GM18499 (cell line): ENCODE measurements around the gene PILRA.
A peak's percentile ranks its signal among the peaks of the same experiment; 100 is the strongest.
"Not testable (repeated sequence)": the region's sequence is repeated elsewhere in the genome, so short reads cannot be mapped to it uniquely, and the experiment has no call there.

Source experiments
- ATAC-seq: cut with Tn5 transposase; IDR thresholded peaks from one replicate; pipeline ENCODE4 v1.9.1; 2021; ENCODE audit warnings: moderate number of reproducible peaks; ENCODE audit not compliant: insufficient read depth, unreplicated experiment

The PILRA gene

GRCh38 chr7:100357131-100357561 lies 16.1 kb upstream of the PILRA start:
- no peak for ATAC-seq

- no peak for ATAC-seq
Observed at GRCh38 chr7:100358027-100358856, 15.0 kb upstream of the PILRA start, which contains the start of gene PILRB. Gene PILRB (plus strand): TSS chr7:100358117. CDS start chr7:100358303, 186 bp downstream.

- no peak for ATAC-seq
Observed at GRCh38 chr7:100358857-100359212, 14.5 kb upstream of the PILRA start.

GRCh38 chr7:100360135-100360854 lies 13.0 kb upstream of the PILRA start:
- ATAC-seq: no peak

GRCh38 chr7:100363098-100363497 lies 10.2 kb upstream of the PILRA start:
- ATAC-seq: no peak

GRCh38 chr7:100363797-100364196 lies 9.5 kb upstream of the PILRA start:
- ATAC-seq: not testable (repeated sequence)

GRCh38 chr7:100364480-100364879 lies 8.8 kb upstream of the PILRA start:
- ATAC-seq: no peak

- ATAC-seq: not testable (repeated sequence)
Observed at GRCh38 chr7:100365998-100366367, 7.3 kb upstream of the PILRA start.

GRCh38 chr7:100366411-100367250 lies 6.7 kb upstream of the PILRA start:
- ATAC-seq: no peak

GRCh38 chr7:100367251-100367620 lies 6.1 kb upstream of the PILRA start:
- no peak for ATAC-seq

- no peak for ATAC-seq
Observed at GRCh38 chr7:100367676-100368613, 5.3 kb upstream of the PILRA start.

GRCh38 chr7:100369105-100369504 lies 4.2 kb upstream of the PILRA start:
- peak; percentile 37 for ATAC-seq

- ATAC-seq: no peak
Observed at GRCh38 chr7:100370303-100370702, 3.0 kb upstream of the PILRA start.

GRCh38 chr7:100370746-100371145 lies 2.5 kb upstream of the PILRA start:
- ATAC-seq: no peak

- no peak for ATAC-seq
Observed at GRCh38 chr7:100371561-100372171, 1.6 kb upstream of the PILRA start.

- ATAC-seq: no peak
Observed at GRCh38 chr7:100372256-100372655, 1.0 kb upstream of the PILRA start.

GRCh38 chr7:100372694-100373093 lies 593 bp upstream of the PILRA start:
- ATAC-seq: no peak

- not testable (repeated sequence) for ATAC-seq
Observed at GRCh38 chr7:100373870-100374598, 747 bp downstream of the PILRA start.

GRCh38 chr7:100374601-100375000 lies 1.3 kb downstream of the PILRA start:
- ATAC-seq: no peak
